GM12891 (cell line): Measurements from ENCODE around the gene ZFP64.
"Not testable (repeated sequence)": the region's sequence is repeated elsewhere in the genome, so short reads cannot be mapped to it uniquely, and the experiment has no call there.

Experiments
- DNase-seq: peaks from one replicate; pipeline ENCODE4 v3.0.0; 2011; ENCODE audit warnings: low spot score; ENCODE audit not compliant: insufficient read length
- FAIRE-seq: peaks from 2 replicates; lab custom pipeline; 2011; peaks lifted over from hg19 to GRCh38; lab: Jason Lieb, UNC
- PAX5 ChIP-seq: IDR thresholded peaks from 2 replicates; pipeline ENCODE4 v1.6.1; 2011; ENCODE audit warnings: low read length, moderate library complexity, mild to moderate bottlenecking; ENCODE audit not compliant: insufficient read depth, severe bottlenecking
- POLR2A ChIP-seq: IDR thresholded peaks from 2 replicates; pipeline ENCODE4 v1.6.1; 2011; ENCODE audit warnings: low read depth, low read length, control low read depth
- POLR2AphosphoS5 ChIP-seq: IDR thresholded peaks from 2 replicates; pipeline ENCODE4 v1.6.1; 2011; ENCODE audit warnings: low read depth, low read length, control low read depth
- POU2F2 ChIP-seq: IDR thresholded peaks from 2 replicates; pipeline ENCODE4 v1.6.1; 2011; ENCODE audit warnings: low read depth, mild to moderate bottlenecking, control low read depth, low read length, moderate library complexity
- SPI1 ChIP-seq: IDR thresholded peaks from 2 replicates; pipeline ENCODE4 v1.6.1; 2011; ENCODE audit warnings: low read depth, low read length, control low read depth
- TAF1 ChIP-seq: IDR thresholded peaks from 2 replicates; pipeline ENCODE4 v1.6.1; 2011; ENCODE audit warnings: low read depth, low read length, control low read depth

The ZFP64 gene

GRCh38 chr20:52209154-52209571 is 17.6 kb upstream of the ZFP64 start:
- DNase-seq, result no peak
- TF ChIP-seq PAX5 (no peak), POLR2A (no peak), POLR2AphosphoS5 (no peak), TAF1 (no peak), POU2F2 (no peak), SPI1 (no peak)
- FAIRE-seq, result no peak

GRCh38 chr20:52207020-52207810 is 15.6 kb upstream of the ZFP64 start:
- no peak for DNase-seq
- no peak for FAIRE-seq
- TF ChIP-seq PAX5 (no peak), POLR2A (no peak), TAF1 (no peak), SPI1 (no peak), POU2F2 (no peak)

GRCh38 chr20:52204136-52204535 is 12.6 kb upstream of the ZFP64 start:
- FAIRE-seq, result no peak
- TF ChIP-seq TAF1 (no peak), PAX5 (no peak), SPI1 (no peak), POU2F2 (no peak), POLR2A (no peak), POLR2AphosphoS5 (no peak)
- DNase-seq, result no peak

GRCh38 chr20:52201395-52201794 is 9.8 kb upstream of the ZFP64 start:
- TF ChIP-seq PAX5, result no peak
- FAIRE-seq (no peak), DNase-seq (no peak)

- DNase-seq (no peak), FAIRE-seq (no peak)
- TF ChIP-seq PAX5 (no peak), POU2F2 (no peak), POLR2A (no peak), POLR2AphosphoS5 (no peak), TAF1 (no peak), SPI1 (no peak)
These were observed 9.3 kb upstream of the ZFP64 start for GRCh38 chr20:52200870-52201269.

- FAIRE-seq (no peak), DNase-seq (no peak)
- no peak for TF ChIP-seq TAF1
- no peak for TF ChIP-seq POU2F2
- TF ChIP-seq POLR2A, result no peak
- no peak for TF ChIP-seq PAX5
- TF ChIP-seq POLR2AphosphoS5, result no peak
- TF ChIP-seq SPI1, result no peak
These were observed 5.3 kb upstream of the ZFP64 start for GRCh38 chr20:52196845-52197244.

- no peak for DNase-seq
These were observed 2.4 kb upstream of the ZFP64 start for GRCh38 chr20:52193886-52194545.

GRCh38 chr20:52193133-52193532 is 1.6 kb upstream of the ZFP64 start:
- DNase-seq (no peak), FAIRE-seq (no peak)
- no peak for TF ChIP-seq POLR2A
- no peak for TF ChIP-seq SPI1
- TF ChIP-seq POU2F2, result no peak

More at GRCh38 chr20:52193886-52194545, 2.4 kb upstream of the ZFP64 start:
- no peak for FAIRE-seq
- TF ChIP-seq PAX5 (no peak), TAF1 (no peak), POLR2A (no peak), POU2F2 (no peak), POLR2AphosphoS5 (no peak), SPI1 (no peak)

GRCh38 chr20:52192719-52193007 is 1.1 kb upstream of the ZFP64 start:
- not testable (repeated sequence) for FAIRE-seq, DNase-seq
